Kidney glomerular epithelial cell (primary cell): ENCODE data around the gene PTPN22.
"Not testable (repeated sequence)": the region's sequence is repeated elsewhere in the genome, so short reads cannot be mapped to it uniquely, and the experiment has no call there.

Experiments
- DNase-seq: peaks from one replicate; lab custom pipeline; 2025; lab: John Stamatoyannopoulos, UW

Gene PTPN22

DNA sequence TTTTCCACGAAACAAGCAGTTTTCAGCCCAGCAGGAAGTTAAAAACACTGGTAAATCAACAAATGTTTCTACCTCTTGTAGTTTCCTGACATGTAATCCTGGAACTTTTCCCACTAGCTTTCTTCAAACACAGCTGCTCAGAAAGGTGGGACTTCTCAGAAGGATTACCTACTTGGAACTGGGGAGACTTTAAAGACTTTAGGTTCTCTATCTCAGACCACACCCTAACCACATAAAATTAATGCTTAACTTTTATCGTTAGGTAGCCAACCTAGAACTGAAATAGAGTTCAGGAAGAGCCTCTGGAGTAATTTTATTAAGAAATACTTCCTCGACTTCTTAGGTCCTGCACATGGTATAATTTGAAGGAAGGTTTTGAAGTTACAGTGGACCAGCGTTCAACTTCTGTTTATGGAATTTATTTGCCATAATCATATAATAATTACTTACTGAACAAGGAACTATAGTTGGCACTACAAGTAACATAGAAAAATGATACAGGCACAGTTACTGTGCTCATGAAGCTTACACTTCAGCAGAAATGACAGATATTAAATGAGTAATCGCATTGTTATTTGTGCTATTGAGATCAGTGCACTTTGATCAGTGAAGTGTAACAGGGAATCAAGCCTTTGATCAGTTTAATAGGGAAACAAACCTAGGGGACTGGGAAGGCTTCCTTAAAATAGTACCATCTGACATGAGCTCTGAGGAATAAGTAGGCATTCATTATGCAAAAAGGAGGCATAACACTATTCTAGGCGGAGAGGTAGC is 16.1 kb upstream of the PTPN22 start, which contains the start of gene BCL2L15:
TSS of gene BCL2L15 (minus strand) at position 180 of the 774 bp plus-strand sequence. CDS start 206 bp downstream, outside the sequence.
- peak; percentile 62 for DNase-seq

DNA sequence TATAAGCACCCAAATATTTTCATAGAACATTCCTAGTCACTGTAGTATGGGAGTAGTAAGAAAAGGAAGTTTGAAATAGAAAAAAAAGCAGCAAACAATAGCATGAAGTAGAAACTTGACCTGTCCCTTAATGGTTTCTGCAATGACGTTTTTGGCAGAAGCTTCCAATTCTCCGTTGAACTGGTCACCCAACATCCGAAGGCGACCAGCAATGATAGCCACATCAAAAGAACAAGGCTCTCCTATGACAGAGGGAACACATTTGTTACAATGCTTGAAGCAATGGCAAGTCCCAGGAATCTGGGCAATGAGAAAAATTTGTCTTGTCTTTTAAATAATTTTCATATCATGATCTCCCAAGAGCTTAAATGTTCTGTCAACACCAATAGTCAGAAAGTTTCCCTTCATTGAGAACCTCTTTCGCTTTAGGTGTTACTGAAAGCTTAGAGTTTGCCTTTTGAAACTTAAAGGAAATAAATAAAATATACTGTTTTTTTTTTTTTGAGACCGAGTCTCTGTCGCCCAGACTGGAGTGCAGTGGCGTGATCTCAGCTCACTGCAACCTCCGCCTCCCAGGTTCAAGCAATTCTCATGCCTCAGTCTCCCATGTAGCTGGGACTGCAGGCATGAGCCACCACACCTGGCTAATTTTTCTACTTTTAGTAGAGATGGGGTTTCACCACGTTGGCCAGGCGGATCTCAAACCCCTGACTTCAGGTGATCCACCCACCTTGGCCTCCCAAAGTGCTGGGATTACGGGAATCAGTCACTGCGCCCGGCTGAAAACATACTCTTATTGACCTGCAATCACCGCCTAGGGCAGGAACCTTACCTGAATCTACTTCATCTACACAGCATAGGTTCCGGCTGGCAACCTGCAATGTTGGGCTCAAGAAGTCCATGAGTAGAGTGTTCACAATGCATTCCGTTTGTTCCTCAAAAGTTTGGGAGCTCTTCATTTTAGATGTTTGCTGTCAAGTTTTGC is 15.2 kb upstream of the PTPN22 start:
- DNase-seq: no peak

DNA sequence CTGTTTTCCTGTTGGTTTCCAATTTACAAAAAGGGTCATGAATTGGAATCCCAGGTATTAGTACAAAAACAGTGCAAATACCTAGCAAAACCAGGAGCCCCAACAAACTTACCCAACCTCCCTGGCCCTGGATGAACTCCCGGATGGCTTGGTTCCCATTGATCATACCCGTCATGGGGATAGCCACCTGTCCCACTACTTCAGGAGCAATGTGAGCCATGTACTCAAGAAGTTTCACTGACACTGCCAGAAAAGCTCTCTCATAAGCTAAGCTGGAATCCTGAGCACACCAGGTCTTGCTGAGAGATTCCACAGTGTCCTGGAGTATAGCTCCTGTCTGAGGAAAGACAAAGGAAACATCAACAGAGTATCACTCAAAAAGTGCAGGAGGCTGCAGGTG is 10.1 kb upstream of the PTPN22 start:
- DNase-seq: no peak

DNA sequence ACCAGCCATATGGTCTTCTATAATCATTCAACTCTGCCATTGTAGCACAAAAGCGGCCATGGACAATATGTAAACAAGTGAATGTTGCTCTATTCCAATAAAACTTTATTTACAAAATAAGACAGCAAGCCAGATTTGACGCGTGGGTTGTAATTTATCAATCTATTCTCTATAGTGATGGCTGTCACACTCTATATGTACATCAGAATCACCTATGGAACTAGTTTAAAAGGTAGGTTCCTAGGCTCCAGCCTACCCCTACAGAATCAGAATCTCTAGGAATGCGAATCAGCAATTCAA is 8.2 kb upstream of the PTPN22 start:
- DNase-seq: no peak

DNA sequence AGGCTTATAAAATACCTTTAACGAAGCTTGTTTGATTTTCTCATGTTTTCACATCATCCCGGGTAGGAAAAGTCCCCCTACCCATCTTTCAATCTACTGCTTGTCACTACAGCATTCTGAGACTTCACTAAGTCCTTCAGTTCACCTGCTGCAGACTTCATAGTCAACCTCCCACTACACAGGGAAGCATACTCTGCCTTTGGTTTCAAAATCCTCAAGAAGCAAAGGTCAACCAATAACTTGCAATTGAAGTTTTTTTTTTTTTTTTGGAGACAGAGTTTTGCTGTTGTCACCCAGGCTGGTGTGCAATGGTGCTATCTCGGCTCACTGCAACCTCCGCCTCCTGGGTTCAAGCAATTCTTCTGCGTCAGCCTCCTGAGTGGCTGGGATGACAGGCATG is 4.7 kb upstream of the PTPN22 start:
- DNase-seq: no peak

DNA sequence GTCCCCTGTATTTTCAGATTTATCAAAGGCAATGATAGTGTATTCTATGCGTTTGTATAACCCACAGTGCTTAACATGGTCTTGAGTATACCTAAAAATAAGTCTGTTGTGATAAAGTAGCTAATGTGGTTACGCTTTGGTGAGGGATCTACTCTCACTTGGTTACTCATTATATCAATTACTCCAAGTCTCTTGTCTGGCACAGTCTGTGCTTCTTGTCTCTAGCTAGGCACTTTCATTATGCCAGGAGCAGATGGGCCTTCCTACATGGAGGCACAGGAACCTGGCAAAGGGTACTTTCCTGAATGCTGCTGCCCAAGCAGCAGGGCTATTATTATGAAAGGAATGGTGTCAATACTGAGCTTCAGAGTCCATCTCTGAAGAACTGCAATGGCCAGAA is 4.2 kb upstream of the PTPN22 start:
- DNase-seq: peak; percentile 24

DNA sequence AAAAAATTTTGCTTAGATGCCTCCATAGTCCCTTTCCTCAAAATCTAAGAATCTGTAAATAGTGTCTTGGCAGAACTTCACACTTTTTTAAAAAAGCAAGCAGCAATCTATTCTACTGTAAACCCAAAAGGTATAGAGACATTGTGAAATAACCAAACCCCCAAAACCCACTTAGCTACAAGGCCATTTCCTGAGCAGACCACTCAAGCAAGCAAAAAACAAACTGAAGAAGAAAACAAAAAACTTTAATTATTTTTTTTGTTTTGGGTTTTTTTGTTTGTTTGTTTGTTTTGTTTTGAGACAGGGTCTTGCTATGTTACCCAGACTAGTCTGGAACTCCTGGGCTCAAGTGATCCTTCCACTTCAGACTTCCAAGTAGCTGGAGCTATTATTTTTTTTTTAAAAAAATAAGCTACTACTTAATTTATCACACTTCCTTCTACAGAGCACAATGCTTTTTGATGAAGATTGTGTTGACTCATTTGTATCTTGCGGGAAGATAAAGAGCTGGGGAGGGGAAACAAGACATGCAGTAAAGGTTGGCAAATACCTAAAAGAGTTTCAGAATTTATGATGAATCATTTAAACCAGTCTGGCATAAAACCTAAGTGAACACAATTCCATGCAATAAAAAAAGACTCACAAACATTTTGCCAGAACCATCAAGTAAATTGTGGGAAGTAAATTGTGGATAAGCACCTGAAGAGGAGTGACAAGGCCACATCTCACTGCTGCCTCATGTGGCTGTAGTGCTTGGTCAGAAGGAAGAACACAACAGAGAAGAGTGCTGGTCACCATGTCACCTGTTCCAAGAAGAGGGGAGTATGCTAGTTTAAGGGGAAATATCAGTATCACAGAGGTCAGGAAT is 2.7 kb upstream of the PTPN22 start:
- peak; percentile 66 for DNase-seq

DNA sequence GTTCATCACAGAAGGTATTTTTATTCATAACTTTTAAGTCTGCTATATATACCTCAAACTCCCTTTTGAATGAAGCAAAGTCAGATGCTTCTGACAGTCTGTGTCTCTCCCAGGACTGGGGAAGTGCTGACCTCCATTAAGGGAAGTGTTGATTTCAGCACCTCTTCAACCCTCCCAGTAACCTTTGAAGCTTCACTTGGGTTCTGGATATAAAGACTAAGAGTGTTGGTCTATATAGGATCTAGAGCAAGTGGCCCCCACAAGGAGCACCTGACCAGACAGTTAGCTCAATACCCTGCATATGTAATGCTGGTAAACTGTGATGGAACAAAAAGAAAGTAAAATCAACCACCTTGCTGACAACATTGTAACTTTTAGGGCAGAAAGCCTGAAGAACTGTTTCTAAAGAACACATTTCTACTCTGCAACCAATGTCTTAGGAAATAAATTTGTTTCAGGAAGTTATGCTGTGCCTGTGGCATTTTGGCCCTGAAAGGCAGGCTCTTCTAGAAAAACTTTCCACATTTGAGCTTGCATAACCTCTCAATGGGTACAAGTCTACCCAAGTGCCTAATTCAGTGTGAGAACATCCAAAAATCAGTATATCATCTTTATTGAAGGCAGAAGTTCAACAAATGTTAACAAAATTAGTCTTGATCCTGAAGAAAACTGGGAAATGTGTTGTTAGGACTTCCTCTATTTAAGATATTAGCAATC is 865 bp upstream of the PTPN22 start:
- DNase-seq: no peak

DNA sequence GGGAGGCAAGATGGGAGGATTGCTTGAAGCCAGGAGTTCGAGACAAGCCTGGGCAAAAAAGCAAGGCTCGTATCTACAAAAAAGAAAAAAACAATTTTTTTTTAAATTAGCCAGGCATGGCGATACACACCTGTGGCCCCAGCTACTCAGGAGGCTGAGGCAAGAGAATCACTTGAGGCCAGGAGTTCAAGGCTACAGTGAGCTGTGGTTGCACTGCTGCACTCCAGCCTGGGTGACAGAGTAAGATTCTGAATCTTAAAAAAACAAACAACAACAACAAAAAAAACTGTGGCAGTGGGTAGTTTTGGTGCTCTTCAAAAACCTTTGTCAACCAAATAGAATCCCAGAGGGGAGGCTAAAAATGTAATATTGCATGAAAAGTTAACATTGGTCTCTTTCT is 734 bp downstream of the PTPN22 start:
- no peak for DNase-seq

DNA sequence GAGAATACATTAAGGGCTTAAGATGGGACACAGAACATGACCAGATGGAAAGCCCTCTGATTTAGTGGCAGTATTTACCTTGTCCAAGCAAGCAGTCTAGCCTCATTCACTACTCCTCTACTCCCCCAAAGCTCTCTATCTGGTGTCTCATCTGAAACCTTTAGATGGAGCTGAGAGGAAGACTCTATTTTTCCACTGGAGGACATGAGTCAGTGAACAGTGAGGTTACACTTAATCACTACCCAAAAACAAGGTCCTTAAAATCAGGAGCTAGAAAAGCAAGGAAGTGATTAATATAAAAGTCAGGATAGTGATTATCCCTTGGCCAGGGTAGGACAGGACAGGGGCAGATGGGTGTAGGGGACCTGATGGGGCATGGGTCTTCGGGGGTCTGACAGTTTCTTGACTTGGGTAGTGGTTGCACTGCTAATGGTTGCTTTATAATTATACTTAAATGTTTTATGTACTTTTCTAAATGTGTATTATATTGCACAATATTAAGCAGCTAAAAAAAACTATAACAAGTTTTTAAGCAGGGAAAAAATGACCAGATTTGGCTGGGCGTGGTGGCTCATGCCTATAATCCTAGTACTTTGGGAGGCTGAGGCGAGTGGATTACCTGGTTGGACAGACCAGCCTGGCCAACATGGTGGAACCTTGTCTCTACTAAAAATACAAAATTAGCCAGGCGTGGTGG is 3.0 kb downstream of the PTPN22 start:
- no peak for DNase-seq

DNA sequence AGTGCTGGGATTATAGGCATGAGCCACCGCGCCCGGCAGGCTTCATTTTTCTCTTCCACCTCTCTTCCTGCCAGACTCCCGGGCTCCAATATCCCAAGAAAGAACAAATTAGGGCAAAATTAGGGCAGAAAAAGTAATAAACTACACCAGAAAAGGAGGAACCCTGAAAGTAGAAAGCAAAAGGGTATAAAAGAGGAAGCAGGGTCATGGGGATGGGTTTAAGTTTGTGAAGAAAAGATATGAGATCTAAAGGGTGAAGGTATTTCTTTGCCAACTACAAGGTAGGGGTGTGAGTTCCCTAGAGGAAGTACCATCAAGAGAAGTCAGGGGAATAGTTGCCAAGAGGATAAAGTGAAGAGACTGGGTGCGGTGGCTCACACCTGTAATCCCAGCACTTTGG is 9.9 kb downstream of the PTPN22 start:
- no peak for DNase-seq

DNA sequence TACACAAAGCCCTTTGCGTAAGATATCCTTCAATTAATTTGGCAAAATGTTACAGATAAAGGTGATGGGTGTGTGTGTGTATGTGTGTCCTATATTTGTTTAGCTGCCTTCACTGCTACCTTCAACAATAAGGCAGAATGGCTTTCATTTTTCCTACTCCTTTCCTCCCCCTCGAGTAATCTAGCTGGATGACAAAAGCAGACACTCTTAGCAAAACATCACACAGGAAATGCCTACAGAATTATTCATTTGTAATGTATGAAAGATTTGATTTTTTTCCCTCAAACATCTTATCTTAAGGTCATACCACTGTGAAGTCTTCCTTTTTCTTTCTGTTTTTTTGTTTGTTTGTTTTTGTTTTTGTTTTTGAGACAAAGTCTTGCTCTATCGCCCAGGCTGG is 10.6 kb downstream of the PTPN22 start:
- DNase-seq: peak; percentile 65

DNA sequence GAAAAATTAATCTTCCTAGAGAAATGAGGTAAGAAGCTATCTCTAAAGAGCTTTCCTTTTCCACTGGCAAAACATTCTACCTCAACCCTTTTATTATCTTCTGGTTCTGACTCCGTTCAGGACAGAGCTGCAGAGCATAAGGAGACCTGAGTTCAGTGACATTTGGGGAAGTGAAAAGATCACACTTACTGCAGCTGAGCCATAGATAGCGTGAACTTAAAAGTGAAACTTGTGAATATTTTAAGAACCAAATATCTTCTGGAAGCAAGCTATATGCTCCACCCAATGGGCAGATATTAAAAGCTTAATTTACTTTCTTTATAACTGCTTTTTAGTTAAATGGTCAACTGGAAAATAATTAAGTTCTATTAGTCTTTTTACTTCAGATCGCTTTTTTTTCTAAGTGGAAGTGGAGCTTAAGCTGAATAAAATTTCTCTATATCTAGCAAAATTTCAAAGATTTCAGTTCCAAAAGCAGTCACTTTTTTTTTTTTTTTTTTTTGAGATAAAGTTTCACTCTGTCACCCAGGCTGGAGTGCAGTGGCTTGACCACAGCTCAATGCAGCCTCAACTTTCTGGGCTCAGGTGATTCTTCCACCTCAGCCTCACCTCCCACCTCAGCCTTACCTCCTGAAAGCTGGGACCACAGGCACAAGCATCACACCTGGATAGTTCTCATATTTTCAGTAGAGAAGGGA is 11.9 kb downstream of the PTPN22 start:
- DNase-seq: no peak

DNA sequence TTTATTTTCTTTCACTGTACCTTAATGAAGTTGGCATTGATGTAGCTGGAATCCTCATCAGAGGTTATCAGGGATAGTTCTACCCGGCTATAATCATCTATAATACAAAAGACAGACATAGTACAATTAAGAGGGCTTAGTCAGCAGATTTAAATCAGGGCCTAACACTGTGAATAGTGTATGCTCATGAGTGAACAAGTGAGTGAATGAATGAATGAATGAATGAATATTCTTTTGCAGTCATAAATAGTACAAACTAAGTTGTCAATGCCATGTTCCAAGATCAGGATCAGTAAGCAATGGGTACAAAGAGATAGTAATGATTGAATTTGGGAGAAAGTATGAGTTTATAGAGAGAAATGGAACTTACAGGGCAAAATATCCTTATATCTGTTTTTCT is 12.5 kb downstream of the PTPN22 start:
- no peak for DNase-seq

DNA sequence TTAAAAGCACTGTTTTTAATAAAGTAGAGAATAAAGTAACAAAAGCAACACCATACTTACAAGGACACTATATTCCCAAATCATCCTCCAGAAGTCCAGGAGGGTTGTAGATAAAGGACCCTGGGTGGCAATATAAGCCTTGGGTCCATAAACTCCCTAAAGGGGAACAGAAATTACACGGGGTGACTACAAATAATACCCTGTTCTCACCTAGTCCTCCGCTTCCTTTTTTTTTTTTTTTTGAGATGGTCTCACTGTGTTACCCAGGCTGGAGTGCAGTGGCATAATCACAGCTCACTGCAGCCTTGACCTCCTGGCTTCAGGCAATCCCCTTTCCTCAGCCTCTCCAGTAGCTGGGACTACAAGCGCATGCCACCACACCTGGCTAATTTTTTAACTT is 13.1 kb downstream of the PTPN22 start:
- DNase-seq: no peak

DNA sequence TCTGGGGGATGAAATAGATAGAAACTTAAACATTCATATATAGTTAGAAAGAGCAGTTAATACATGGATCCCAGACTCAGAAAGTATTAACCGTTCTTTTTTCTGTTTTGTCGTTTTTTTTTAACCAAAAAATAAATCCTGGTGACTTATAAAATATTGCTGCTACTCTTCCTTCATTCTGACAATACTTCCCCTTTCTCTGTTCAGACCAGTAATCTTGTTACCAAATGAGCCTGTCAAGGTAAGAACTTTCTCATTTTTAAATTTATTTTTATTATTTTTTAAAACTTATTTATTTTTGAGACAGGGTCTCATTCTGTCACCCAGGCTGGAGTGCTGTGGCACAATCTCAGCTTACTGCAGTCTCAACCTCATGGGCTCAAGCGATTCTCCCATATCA is 13.7 kb downstream of the PTPN22 start:
- no peak for DNase-seq

DNA sequence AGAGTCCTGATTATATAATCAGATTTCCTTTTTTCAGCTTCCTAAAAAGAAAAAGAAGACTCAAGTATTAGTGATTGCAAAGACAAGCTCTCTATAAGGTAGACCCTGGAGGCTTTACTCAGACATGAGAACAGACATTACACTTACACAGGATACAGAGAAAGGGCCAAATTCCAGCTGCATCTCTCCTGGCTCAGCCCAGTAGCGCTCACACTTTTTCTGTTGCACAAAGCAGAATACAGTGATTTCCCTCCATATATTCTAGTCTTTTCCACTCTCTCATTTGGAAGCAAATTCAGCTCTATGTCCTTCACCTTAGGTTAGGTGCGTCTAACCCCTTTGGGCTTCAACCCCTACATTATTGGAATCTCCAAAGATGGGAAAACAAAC is 15.1 kb downstream of the PTPN22 start:
- no peak for DNase-seq

DNA sequence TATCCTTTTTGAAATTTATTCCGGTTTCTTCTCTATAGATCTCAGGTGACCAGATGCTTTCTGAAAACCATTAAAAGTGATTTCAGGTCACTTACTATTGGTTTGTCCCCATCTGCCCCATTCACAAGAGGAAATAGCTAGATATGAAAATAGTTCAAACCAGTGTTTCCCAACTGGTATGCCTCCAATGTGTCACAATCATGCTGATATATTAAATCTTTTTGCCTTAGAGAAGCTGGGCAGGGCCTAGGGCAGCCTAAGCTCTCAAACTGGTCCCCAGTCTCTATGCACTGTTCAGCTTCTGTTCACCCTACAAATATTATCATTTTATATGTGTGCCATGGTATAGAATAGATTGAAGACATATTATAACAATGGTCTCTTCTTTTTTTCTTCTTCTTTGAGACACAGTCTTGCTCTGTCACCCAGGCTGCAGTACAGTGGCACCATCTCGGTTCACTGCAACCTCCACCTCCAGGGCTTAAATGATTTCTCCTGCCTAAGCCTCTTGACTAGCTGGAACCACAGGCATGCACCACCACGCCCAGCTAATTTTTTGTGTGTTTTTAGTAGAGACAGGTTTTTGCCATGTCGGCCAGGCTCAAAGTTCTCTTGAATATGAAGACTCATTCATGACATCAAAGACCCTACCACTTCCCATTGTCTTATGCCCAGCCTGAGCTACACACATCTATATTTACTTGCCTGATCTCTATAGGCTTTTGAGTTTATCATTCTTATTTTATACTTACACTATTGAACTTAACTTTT is 15.7 kb downstream of the PTPN22 start:
- no peak for DNase-seq

DNA sequence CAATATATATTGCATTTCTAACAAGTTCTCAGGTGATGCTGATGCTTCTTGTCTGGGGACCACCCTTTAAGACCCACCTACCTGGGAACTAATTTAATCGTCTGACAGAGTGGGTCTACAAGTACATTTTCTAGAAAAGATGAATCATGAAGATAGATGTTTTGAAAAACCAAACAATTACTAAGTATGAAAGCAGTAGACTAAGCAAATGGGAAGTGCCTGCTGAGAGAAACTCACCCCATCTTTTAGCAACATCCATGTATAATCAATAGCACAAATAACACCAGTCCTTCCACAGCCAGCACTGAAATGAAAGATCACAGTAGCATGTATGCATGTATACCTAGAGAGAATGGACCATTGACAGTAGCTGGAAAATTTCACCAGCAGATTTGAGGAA is 17.3 kb downstream of the PTPN22 start:
- no peak for DNase-seq

DNA sequence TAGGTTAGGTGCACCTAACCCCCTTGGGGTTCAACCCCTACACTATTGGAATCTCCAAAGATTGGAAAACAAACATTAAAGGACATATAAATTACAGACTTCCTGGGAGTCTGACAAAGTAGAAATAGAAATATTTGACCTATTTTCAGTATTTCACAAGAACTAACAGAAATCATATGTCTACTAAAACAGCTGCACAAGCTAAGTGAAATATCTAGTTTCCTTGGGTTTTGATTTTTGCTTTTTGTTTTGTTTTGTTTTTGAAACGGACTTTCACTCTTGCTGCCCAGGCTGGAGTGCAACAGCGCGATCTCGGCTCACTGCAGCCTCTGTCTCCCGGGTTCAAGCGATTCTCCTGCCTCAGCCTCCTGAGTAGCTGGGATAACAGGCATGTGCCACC is 18.8 kb downstream of the PTPN22 start:
- DNase-seq: not testable (repeated sequence)
